Cardiac septum (tissue), 1 donor: Measurements from ENCODE around the gene MORC4. TPM values are rescaled to one million over a fixed set of nuclear protein-coding genes. Genes with fewer than 3 reads are reported as not detected.

Experiments
- total RNA-seq: library from RNA; stranded (reverse); fragmentation: NEBNext Ultra II Directional; extraction: Animal tissue kit (Norgen Biotek cat#: 25700); gene quantifications from one replicate; pipeline ENCODE4 v1.2.1, GENCODE V29; 2021
- donor health status: DM: no; HTN: no; CAD: no.

The MORC4 gene
- total RNA-seq, 1 donor from 2014 or later, result 3.6 TPM

Other genes starting within 250 kb of the MORC4 start
- 2.5 TPM for gene TBC1D8B, start 197.5 kb downstream of the MORC4 start, total RNA-seq
- not detected for gene RIPPLY1, start 96.9 kb downstream of the MORC4 start, total RNA-seq
- not detected for gene CLDN2, start 79.8 kb downstream of the MORC4 start, total RNA-seq
- 15.5 TPM for gene RBM41, start 118.6 kb upstream of the MORC4 start, total RNA-seq
- gene NUP62CL, start 206.2 kb upstream of the MORC4 start, total RNA-seq, result 1.3 TPM
- not detected for gene DNAAF6, start 206.4 kb upstream of the MORC4 start, total RNA-seq